Subcutaneous adipose tissue (tissue), 4 donors: Measurements from ENCODE around the gene CARD8. TPM values are rescaled to one million over a fixed set of nuclear protein-coding genes. Genes with fewer than 3 reads are reported as not detected.

Experiments used
- total RNA-seq, 4 donors: library from RNA; depleted of rRNA; stranded (reverse); fragments of >200 nt; gene quantifications; one replicate each; pipeline ENCODE4 v1.1.0, GENCODE V29; 2016
- TF ChIP-seq, protein P1 (sequence below): fragments of 450-650 bp; IDR thresholded peaks from one replicate; pipeline ENCODE4 v1.5.1; 2016; ENCODE audit warnings: low read depth, mild to moderate bottlenecking, control low read depth, antibody characterized with exemption, moderate library complexity

The CARD8 gene
- total RNA-seq, 4 donors from 2014 or later, result 42.5 to 103 (median 65.2) TPM

- TF ChIP-seq, protein P1, sequence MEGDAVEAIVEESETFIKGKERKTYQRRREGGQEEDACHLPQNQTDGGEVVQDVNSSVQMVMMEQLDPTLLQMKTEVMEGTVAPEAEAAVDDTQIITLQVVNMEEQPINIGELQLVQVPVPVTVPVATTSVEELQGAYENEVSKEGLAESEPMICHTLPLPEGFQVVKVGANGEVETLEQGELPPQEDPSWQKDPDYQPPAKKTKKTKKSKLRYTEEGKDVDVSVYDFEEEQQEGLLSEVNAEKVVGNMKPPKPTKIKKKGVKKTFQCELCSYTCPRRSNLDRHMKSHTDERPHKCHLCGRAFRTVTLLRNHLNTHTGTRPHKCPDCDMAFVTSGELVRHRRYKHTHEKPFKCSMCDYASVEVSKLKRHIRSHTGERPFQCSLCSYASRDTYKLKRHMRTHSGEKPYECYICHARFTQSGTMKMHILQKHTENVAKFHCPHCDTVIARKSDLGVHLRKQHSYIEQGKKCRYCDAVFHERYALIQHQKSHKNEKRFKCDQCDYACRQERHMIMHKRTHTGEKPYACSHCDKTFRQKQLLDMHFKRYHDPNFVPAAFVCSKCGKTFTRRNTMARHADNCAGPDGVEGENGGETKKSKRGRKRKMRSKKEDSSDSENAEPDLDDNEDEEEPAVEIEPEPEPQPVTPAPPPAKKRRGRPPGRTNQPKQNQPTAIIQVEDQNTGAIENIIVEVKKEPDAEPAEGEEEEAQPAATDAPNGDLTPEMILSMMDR, result no peak
Measured at GRCh38 chr19:48296963-48297734, 41.4 kb upstream of the CARD8 start.

DNA sequence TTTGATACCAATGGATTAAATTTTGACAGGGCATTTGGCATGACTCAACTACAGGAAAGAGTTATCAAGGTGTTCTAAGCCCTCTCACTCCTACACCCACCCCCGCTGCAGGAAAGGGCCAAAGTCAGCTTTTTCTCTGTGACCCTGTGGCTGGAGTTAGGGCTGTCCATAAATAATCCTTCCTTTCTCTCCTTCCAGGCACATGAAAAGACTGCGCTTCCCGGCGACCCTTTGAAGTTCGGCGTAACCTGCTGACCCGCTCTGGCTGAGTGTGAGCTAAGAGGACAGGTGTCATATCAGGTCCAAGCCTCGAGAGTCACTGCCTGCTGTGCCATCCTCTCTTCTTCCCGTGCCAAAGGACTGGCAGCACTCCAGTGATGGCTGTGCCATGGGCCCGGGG is 39.7 kb upstream of the CARD8 start:
- TF ChIP-seq, protein P1, result no peak

- TF ChIP-seq, protein P1, result no peak
Measured at GRCh38 chr19:48292798-48293197, 37.1 kb upstream of the CARD8 start.

DNA sequence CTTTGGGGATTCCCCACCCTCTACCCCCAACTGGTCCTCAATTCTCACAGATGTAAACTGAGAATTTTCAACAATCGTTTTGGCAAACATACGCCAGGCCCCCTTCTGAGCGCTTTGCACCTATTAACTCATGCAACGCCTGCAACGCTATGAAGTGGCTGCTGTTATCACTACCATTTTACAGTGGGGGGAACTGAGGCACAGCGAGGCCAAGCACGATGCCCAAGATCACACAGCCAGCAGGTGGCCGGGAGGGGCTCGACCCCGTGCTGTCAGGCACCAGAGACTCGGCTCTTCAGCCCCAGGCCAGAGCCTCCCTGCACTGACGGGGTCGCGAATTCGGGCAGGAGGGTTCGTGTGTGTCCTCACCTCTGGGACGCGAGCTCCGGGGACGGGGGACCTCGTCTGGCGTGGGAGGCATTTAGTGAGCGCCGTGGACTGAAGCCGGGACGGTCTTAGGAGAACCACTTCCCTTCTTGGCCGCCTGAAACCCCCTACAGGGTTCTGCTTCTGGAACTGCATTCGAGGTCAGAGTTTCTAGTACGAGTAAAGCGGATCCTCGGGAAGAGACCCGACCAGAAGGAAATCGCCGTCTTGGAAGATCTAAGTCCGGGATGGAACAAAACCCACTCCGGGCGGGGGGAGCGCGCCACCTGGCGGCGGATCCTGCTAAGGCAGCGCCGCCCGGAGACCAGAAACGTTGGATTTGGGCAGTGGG is 35.2 kb upstream of the CARD8 start:
- TF ChIP-seq, protein P1, result no peak

GRCh38 chr19:48290401-48290770 is 34.7 kb upstream of the CARD8 start:
- TF ChIP-seq, protein P1, result no peak

DNA sequence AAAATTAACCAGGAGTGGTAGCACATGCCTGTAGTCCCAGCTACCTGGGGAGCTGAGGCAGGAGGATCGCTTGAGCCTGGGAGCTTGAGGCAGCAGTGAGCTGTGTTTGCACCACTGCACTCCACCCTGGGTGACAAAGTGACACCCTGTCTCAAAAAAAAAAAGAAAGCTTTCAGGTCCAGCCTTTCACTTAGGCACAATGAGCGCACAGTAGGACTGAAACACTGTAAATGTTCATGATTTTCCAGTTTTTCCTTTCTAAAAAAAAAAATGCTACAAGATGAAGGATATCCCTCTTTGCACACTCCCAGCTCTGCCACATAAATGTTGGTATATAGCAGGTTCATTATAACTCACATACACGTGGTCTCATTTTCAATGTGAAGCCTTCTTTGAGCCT is 32.0 kb upstream of the CARD8 start:
- TF ChIP-seq, protein P1, result no peak

GRCh38 chr19:48284896-48285295 is 29.2 kb upstream of the CARD8 start:
- TF ChIP-seq, protein P1, result no peak
